ENCODE data around the gene PNMA8C.

The PNMA8C gene

DNA sequence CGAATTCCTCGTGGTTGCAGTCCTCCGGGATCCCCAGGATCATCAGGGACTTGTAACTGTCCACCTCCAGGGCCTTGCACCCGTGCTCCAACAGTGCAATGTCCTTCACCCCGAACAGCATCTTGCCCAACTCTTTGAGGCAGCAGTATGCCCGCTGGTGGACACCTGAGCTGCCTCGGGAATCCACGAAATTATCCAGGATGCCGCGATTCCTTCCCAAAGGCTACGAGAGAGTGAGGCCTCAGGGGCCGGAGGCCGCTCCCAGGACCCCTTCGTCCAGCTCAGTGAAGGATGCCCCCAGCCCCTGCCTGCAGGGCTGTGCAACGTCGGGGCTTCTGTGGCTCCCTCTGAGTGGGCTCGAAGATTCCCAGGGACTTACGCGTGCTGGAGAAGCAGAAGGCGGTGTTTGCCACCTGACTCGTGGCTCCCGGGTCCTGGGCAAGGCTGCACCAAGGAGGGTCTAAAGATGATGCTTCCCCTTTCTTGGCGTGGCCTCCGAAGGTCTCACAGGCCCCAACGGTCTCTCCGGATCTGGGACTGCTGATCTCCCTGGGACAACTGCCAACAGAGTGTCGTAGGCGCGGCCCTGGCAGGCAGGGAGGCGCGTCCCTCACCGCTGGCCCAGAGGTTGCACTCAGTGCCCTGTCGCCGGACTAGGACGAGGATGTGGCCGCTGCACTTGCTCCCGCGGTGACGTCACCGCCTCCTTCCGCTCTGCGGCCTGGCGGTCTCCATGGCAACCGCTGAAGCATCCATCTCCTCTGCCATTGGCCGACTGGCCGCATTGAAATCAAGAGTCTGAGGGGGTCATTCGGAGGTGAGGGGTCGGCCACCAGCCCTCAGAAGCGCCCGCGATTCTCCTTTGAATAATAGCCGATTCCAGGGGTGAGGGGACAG, at the start of gene PNMA8C:
PNMA8C (minus strand) TSS at position 698 of the 897 bp plus-strand sequence; CDS start at position 121, 577 bp downstream.
- DNase-seq: peak; percentile 87

DNA sequence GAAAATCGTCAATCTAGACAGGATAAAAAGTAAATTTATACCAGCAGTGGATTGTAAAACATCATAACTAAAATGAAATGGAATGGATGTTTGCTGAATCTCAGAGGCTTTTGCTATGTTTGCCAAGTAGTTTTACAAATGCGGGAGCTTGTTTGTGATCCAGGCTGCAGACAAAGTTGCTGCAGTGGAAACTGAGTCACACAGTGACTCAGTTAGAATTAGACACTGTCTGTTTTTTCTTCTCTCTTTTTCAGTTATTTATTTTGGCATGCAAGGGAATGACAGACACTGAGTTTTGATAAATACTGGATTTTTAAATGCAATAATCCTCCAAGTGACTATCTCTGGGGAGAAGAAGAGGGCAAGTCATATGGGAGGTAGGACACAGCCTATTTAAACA, 47.2 kb upstream of the PNMA8C start:
- no peak for DNase-seq

DNA sequence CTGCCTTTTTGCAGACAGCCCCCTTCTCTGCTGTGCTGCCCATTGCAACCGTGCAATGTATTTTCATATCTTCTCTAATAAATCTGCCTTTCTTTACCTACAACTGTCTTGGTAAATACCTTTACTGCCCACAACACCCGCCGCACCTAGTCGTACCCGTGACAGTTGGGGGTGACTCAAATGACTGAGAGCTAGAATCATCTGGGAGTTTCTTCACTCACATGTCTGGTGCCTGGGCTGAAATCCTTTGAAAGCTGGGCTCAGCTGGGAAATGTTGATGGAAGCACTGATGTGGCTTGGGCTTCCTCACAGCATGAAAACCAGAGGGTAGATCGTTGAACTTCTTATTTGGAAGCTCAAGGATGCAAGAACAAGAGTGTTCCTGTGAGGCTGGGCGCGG, 45.5 kb upstream of the PNMA8C start:
- DNase-seq: no peak

DNA sequence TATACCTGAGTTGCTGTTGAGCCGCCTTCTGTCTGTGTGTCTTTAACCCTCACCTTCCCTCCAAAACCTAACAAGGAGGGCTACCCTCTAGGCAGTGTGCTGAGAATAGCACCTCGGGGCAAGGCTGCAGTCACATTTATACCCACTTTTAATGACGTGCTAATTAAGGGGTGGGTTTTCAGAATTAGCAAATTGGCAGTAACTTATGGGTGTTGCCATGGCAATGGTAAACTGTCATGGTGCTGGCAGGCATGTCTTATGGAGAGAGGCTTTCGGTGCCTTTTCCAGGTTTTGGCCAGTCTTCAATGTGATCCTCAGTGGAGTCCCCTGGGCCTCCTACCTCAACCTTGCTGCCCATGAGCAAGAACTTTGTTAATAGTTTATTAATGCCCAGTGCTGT, 43.9 kb upstream of the PNMA8C start:
- no peak for DNase-seq

- DNase-seq: peak; percentile 28
Observed at GRCh38 chr19:46471811-46472543, 43.2 kb upstream of the PNMA8C start.

- peak; percentile 81 for DNase-seq
Observed at GRCh38 chr19:46471116-46471733, 42.5 kb upstream of the PNMA8C start, which contains the start of gene PNMA8A. Gene PNMA8A (minus strand): TSS chr19:46471563. CDS start chr19:46471035, 528 bp downstream.

DNA sequence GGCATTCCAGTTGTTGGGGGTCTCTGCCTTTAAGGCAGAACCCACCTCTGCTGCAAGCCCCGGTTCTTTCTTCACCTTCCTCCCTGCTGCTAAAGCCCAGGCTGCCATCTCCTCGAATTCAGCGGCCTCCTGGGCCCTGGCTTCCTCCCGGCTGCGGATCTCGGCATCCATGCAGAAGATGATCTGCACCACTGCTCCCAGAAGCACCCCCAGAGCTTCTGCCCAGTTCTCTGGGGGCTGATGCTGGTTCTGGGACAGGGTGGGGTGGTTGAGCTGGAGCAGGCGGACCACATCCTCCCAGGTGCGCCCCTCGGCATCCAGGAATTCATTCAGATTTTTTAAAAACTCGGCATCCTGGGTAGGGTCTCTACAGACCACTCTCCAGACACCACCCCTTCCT, 41.6 kb upstream of the PNMA8C start:
- DNase-seq: no peak

- no peak for DNase-seq
Observed at GRCh38 chr19:46469541-46470185, 40.9 kb upstream of the PNMA8C start.

DNA sequence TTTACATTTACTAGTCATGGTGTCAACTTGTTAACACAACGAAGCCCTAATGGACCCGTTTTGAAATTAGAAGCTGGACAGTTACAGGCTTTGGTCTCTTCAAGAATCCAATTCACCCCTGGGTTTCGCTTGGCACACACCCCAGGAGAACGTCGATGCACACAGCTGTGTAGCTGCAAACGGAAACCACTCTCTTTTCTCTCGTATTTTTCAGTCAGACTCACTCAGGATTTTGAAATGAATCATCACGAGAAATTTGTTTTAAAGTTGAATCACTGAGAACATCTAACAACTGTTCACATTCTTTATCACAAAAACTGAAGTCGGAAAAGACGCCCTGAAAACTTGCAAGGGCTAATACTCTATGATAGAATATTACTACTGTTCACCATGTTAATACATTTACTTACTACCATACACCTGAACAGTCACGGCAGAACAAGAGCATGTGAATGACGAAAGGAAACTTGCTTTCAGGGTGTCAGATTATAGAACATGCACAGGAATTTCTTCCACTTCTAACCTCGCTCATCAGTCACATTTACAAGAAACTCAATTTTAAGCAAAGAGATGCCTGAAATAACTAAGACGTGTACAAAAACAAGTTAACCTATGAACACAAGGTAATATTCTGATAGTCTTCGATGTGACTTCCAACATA, 37.9 kb upstream of the PNMA8C start:
- no peak for DNase-seq

- DNase-seq: no peak
Observed at GRCh38 chr19:46463516-46463915, 34.8 kb upstream of the PNMA8C start.

DNA sequence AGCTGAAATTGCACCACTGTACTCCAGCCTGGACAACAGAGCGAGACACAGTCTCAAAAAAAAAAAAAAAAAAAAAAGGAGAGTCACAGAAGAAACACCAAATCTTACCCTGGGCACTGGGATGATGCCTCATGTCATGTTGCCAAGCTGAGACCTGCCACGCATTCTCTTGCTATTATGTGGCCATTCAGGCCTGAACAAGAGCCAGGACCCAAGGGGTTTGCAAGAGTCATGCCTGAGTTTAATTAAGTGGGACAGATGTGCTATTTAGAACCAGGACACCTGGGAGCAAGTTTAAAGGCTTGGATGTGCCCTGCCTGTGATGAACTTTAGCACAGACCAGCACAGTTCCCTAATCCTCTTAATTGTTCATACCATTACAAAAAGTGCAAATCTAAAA, 32.8 kb upstream of the PNMA8C start:
- no peak for DNase-seq

DNA sequence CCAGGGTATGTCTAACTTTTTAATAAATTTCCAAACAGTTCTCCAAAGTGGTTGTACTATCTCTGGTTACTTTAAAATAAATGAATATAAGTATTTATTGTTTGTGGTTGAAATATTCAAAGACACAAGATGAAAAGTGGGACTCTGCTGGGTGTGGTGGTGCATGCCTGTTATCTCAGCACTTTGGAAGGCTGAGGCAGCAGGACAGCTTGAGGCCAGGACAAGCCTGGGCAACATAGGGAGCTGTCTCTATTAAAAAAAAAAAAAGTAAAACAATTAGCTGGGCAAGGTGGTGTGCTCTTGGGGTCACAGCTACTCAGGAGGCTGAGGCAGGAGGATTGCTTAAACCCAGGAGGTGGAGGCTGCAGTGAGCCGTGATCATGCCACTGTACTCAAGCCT, 32.2 kb upstream of the PNMA8C start:
- no peak for DNase-seq

DNA sequence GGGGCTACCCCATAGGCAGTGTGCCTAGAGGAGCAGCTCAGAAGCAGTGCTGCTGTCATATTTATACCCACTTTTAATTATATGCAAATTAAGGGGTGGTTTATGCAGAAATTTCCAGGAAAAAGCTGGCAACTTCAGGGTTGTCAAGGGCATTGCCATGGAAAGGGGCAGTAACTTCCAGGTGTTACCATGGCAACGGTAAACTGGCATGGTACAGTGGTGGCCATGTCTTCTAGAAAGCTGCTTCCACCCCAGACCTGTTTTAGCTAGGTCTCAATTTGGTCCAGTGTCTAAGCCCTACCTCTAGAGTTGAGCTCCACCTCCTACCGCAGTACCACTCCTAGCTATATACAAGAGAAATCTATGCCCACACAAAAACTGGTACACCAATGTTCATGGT, 31.3 kb upstream of the PNMA8C start:
- no peak for DNase-seq

DNA sequence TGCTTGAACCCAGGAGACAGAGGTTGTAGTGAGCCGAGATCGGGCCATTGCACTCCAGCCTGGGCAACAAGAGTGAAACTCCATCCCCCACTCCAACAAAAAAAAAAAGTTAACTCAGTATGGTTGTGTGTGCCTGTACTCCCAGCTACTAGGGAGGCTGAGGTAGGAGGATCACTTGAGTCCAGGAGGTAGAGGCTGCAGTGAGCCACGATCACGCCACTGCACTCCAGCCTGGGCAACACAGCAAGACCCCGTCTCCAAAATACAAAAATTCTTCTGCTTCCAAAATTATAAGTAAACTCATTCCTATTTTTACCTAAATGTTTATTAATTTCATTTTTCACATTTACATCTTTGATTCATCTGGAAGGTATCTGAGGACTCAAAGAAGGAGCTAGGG, 28.2 kb upstream of the PNMA8C start:
- DNase-seq: no peak

GRCh38 chr19:46454244-46454643, 25.5 kb upstream of the PNMA8C start:
- DNase-seq: no peak

DNA sequence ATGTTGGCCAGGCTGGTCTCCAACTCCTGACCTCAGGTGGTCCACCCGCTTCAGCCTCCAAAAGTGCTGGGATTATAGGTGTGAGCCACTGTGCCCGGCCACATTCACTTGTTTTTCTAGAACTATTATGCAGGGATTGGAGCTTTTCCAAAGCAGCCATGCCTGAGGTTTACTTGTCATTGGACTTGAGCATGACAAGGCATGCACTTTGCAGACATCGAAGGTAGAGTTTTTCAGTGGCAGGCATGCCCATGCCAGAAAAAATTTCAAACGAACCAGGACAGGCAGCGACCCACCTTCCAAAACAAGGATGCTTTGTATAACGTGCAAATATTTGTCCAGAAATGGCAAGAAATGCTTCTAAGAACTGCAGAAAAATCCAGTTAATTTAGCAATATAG, 24.9 kb upstream of the PNMA8C start:
- DNase-seq: no peak

DNA sequence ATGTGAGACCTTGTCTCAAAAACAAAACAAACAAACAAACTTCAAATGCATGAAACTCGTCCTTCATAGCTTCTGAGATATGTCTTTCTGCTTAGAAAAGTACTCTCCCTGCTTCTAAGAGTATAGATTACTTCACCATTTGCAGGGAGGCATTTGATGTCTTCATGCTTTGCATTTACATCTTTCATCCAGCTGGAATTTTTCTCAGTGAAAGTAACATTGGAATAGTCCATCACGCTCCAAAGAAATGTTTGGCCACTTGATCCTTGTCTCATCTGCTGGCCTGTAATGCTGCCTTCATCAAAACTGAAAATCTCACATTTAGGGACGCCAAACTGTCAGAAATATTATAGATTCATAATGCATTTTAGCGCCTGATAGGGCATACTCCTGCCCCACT, 23.4 kb upstream of the PNMA8C start:
- no peak for DNase-seq

DNA sequence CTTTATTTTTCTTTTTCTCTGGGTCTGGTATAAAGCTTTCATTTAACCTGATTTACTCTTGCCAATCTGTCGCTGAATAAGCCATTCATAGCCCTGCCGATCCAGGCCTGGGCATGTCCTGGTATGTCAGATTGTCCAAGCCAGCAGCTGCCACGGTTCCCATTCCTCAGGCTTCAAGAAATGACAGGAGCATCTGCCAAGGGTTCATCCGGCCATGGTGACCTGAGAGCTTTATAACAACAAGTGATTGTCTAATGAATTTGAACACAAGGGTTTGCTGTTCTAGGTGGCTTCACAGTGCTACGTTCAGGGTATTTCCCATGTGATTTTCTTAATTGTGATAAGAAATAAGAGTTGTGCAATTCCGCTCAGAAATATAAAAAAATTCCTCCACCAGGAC, 22.6 kb upstream of the PNMA8C start:
- peak; percentile 15 for DNase-seq

DNA sequence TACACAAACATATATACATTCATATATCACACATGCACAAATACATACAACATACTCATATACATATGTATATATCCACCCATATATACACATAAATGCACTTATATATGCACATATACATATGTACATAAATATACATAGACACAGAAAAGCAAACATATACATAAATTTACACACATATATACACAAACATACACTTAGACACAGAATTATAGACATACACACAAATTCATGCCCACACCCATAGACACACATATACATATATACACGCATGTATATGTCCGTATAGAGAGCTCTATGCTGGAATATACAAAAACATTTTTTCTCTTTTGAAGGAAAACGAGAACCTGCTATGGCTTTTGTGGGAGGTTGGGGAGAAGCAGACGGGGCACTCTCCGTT, 22.0 kb upstream of the PNMA8C start:
- no peak for DNase-seq

DNA sequence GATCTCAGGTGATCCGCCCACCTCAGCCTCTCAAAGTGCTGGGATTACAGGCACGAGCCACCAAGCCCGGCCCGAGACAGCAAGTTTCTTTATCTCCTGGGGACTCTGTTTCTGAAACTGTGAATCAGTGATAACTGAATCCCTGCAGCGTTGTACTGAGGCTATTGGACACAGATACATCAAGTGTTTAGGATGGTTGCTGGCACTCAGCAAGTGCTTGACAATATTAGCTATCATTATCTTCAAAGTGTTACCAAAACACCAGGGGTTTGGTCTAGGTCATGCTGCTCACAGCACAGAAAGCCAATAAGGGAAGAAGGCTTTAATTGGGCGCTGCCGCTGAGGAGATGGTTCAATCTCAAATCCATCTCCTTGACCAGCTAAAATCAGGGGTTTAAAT, 20.5 kb upstream of the PNMA8C start:
- no peak for DNase-seq

GRCh38 chr19:46448601-46449000, 19.9 kb upstream of the PNMA8C start:
- no peak for DNase-seq

DNA sequence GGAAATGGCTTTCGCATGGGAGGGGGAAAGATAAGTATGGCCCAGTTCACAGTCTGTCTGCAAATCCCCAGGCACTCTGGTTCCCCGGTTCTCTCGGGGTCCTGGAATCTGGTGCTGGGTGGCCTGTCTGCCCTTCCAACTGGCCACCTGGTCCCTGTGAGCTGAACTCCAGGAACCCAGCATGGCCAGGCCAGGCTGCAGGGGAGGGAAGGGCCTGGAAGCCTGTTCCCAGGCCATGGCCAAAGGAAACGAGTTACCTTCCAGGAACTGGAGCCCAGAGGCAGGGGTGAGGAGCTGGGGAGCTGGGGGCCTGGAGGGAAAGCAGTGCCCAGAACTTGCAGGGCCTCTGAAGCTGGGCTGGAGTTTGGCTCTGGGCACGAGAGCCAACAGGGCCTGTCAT, 19.1 kb upstream of the PNMA8C start:
- DNase-seq: no peak

DNA sequence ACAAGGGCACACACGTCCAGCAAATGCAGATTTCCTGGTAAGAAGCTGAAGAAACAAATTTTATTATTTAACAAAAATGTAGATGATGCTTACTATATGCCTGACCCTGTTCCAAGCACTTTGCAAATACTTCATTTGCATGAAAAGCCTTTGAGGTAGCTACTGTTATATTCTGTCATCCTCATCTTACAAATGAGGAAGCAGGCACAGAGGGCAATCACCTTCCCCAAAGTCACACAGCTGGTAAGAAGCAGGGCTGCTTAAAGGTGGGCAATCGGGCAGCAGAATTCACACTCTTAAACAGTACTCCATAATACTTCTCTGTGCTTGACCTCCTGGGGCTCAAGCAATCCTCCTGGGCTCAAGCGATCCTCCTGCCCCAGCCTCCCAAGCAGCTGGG, 18.3 kb upstream of the PNMA8C start:
- no peak for DNase-seq

Measured in midbrain (tissue), 1 donor.